Measurements from ENCODE around the gene ZBTB16. TPM values are rescaled to one million over a fixed set of nuclear protein-coding genes. Genes with fewer than 3 reads are reported as not detected.

ZBTB16 gene
- total and polyA plus RNA-seq, 7 experiments from 2014 or later: 3.0 to 22.1 (median 7.2) TPM

- H3K9me3 Mint-ChIP-seq: no peaks in the 10 kb centered on the region
- DNase-seq: no peak
- Histone ChIP-seq H3K27ac (ENCODE audit: low read depth, low read length) (no peak overlapping the region), H3K4me3 (ENCODE audit: low read length) (no peak overlapping the region), H3K4me1 (ENCODE audit: control insufficient read depth in 2 of 2, insufficient read depth in 2 of 2, low read length in 2 of 2) (peaks cover 69 to 91% of the 10 kb centered on the region in 2 donors), H3K27me3 (ENCODE audit: control insufficient read depth in 2 of 2, insufficient read depth in 2 of 2, low read length in 2 of 2) (no peaks in the 10 kb centered on the region), H3K9me3 (ENCODE audit: control insufficient read depth in 2 of 3, low read length in 3 of 3) (no peaks in the 10 kb centered on the region), H3K36me3 (ENCODE audit: control insufficient read depth in 2 of 3, insufficient read depth in 3 of 3, low read length in 3 of 3) (no peaks in the 10 kb centered on the region)
- H3K27ac Mint-ChIP-seq: peak overlapping the region; percentile 72 to 93 (median 82)
- ChIA-PET CTCF (interaction anchor here (0.5 to 3.3 kb wide), 6 partner anchors 11 to 93 kb away, joined by 3 to 14 read pairs (median 7); no protein-coding TSS in a partner anchor), POLR2A (interaction anchor here (0.8 to 20.6 kb wide), 3 partner anchors 8 to 20 kb away, joined by 3 to 363 read pairs (median 3); no protein-coding TSS in a partner anchor)
- intact Hi-C loops (cut with micrococcal nuclease): loop anchor here (1.0 to 10.0 kb wide), 3 partner anchors 8 to 393 kb away; partner anchors contain the start of genes CLDN25 (in 1 of the 2) and ZW10 (in 1 of the 2)
- no peak for ATAC-seq
- peaks cover 74 to 100% (median 97%) of the 10 kb centered on the region in 7 donors for H3K4me1 Mint-ChIP-seq
- H3K27me3 Mint-ChIP-seq: no peaks in the 10 kb centered on the region
- peaks cover 0 to 5% (median 0%) of the 10 kb centered on the region in 5 donors for H3K36me3 Mint-ChIP-seq
- H3K4me3 Mint-ChIP-seq: peak overlapping the region; percentile 40 to 77 (median 68)
Measured at GRCh38 chr11:114167771-114168448, 108.4 kb downstream of the ZBTB16 start.

DNA sequence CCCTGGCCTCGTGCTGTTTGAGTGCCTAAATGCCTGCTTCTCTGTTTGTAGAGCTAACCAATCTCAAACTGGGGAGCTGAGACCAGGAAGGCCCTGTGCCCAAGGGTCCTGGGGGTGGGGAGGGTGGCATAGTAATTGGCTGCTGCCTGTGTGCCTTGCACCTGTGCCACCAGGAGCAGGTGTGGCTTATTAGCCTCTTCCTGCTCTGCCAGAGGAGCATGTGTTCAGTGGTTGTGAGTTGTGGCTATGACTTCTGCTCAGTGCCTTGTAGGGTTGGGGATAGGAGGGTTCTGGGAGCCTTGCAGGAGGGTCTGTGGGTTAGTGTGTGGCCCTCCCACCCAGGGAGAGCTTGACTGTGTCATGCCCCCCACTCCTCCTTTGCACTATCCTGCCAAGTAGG is 109.2 kb downstream of the ZBTB16 start:
- Mint-ChIP-seq H3K4me3 (peak overlapping the region; percentile 50 to 76 (median 68)), H3K9me3 (no peaks in the 10 kb centered on the region), H3K27ac (peak overlapping the region; percentile 19 to 93 (median 82)), H3K4me1 (peaks cover 78 to 100% (median 100%) of the 10 kb centered on the region in 7 donors), H3K27me3 (no peaks in the 10 kb centered on the region), H3K36me3 (peaks cover 0 to 8% (median 0%) of the 10 kb centered on the region in 5 donors)
- CTCF ChIA-PET: interaction anchor here (0.5 to 2.8 kb wide), 6 partner anchors 8 to 38 kb away, joined by 3 to 14 read pairs (median 8); no protein-coding TSS in a partner anchor
- H3K9me3 ChIP-seq (ENCODE audit: control insufficient read depth in 2 of 3, low read length in 3 of 3): no peaks in the 10 kb centered on the region
- intact Hi-C loops (cut with micrococcal nuclease): loop anchor here (1.0 to 10.0 kb wide), 2 partner anchors 8 to 394 kb away; partner anchors contain the start of genes CLDN25 (in 1 of the 2) and ZW10 (in 1 of the 2)
- DNase-seq: peak in 1 of 9 donors; percentile 25
- POLR2A ChIA-PET: interaction anchor here (0.6 to 20.6 kb wide), 4 partner anchors 9 to 110 kb away, joined by 3 to 363 read pairs (median 12); no protein-coding TSS in a partner anchor
- peaks cover 77 to 99% of the 10 kb centered on the region in 2 donors for H3K4me1 ChIP-seq (ENCODE audit: control insufficient read depth in 2 of 2, insufficient read depth in 2 of 2, low read length in 2 of 2)
- H3K27ac ChIP-seq (ENCODE audit: low read depth, low read length): peak overlapping the region; percentile 6
- ATAC-seq: no peak
- no peaks in the 10 kb centered on the region for H3K36me3 ChIP-seq (ENCODE audit: control insufficient read depth in 2 of 3, insufficient read depth in 3 of 3, low read length in 3 of 3)
- no peaks in the 10 kb centered on the region for H3K27me3 ChIP-seq (ENCODE audit: control insufficient read depth in 2 of 2, insufficient read depth in 2 of 2, low read length in 2 of 2)
- H3K4me3 ChIP-seq (ENCODE audit: low read length): no peak overlapping the region

GRCh38 chr11:114169321-114169749 is 109.8 kb downstream of the ZBTB16 start:
- peaks cover 0 to 8% (median 0%) of the 10 kb centered on the region in 5 donors for H3K36me3 Mint-ChIP-seq
- no peaks in the 10 kb centered on the region for H3K9me3 ChIP-seq (ENCODE audit: control insufficient read depth in 2 of 3, low read length in 3 of 3)
- no peaks in the 10 kb centered on the region for H3K27me3 Mint-ChIP-seq
- no peaks in the 10 kb centered on the region for H3K36me3 ChIP-seq (ENCODE audit: control insufficient read depth in 2 of 3, insufficient read depth in 3 of 3, low read length in 3 of 3)
- DNase-seq (no peak), ATAC-seq (no peak)
- ChIA-PET CTCF (interaction anchor here (0.8 to 2.8 kb wide), 6 partner anchors 9 to 23 kb away, joined by 4 to 14 read pairs (median 8); no protein-coding TSS in a partner anchor), POLR2A (interaction anchor here (1.4 to 20.6 kb wide), 3 partner anchors 9 to 19 kb away, joined by 3 to 363 read pairs (median 20); no protein-coding TSS in a partner anchor)
- H3K27me3 ChIP-seq (ENCODE audit: control insufficient read depth in 2 of 2, insufficient read depth in 2 of 2, low read length in 2 of 2): no peaks in the 10 kb centered on the region
- intact Hi-C loops (cut with micrococcal nuclease): loop anchor here in 1 of 2 donors (10.0 kb wide), 1 partner anchor 395 kb away; the partner anchor contains the start of genes CLDN25 and ZW10
- peak overlapping the region; percentile 6 for H3K27ac ChIP-seq (ENCODE audit: low read depth, low read length)
- peaks cover 80 to 100% (median 100%) of the 10 kb centered on the region in 7 donors for H3K4me1 Mint-ChIP-seq
- H3K4me1 ChIP-seq (ENCODE audit: control insufficient read depth in 2 of 2, insufficient read depth in 2 of 2, low read length in 2 of 2): peaks cover 80 to 100% of the 10 kb centered on the region in 2 donors
- H3K4me3 Mint-ChIP-seq: peak overlapping the region; percentile 29 to 76 (median 68)
- H3K4me3 ChIP-seq (ENCODE audit: low read length): no peak overlapping the region
- no peaks in the 10 kb centered on the region for H3K9me3 Mint-ChIP-seq
- peak overlapping the region; percentile 39 to 93 (median 75) for H3K27ac Mint-ChIP-seq

GRCh38 chr11:114169821-114170220 is 110.3 kb downstream of the ZBTB16 start:
- H3K4me1 ChIP-seq (ENCODE audit: control insufficient read depth in 2 of 2, insufficient read depth in 2 of 2, low read length in 2 of 2): peaks cover 80 to 100% of the 10 kb centered on the region in 2 donors
- no peaks in the 10 kb centered on the region for H3K36me3 ChIP-seq (ENCODE audit: control insufficient read depth in 2 of 3, insufficient read depth in 3 of 3, low read length in 3 of 3)
- H3K27me3 ChIP-seq (ENCODE audit: control insufficient read depth in 2 of 2, insufficient read depth in 2 of 2, low read length in 2 of 2): no peaks in the 10 kb centered on the region
- DNase-seq: no peak
- H3K9me3 Mint-ChIP-seq: no peaks in the 10 kb centered on the region
- peaks cover 0 to 6% (median 0%) of the 10 kb centered on the region in 5 donors for H3K36me3 Mint-ChIP-seq
- no peak for ATAC-seq
- intact Hi-C loops (cut with micrococcal nuclease): loop anchor here in 1 of 2 donors (10.0 kb wide), 1 partner anchor 395 kb away; the partner anchor contains the start of genes CLDN25 and ZW10
- peak overlapping the region in 8 of 9 donors; percentile 32 to 93 (median 58) for H3K27ac Mint-ChIP-seq
- no peaks in the 10 kb centered on the region for H3K9me3 ChIP-seq (ENCODE audit: control insufficient read depth in 2 of 3, low read length in 3 of 3)
- H3K4me3 ChIP-seq (ENCODE audit: low read length): no peak overlapping the region
- CTCF ChIA-PET: interaction anchor here (1.2 to 2.8 kb wide), 5 partner anchors 9 to 23 kb away, joined by 5 to 14 read pairs (median 10); no protein-coding TSS in a partner anchor
- peaks cover 80 to 100% (median 100%) of the 10 kb centered on the region in 7 donors for H3K4me1 Mint-ChIP-seq
- peak overlapping the region; percentile 5 to 76 (median 64) for H3K4me3 Mint-ChIP-seq
- POLR2A ChIA-PET: interaction anchor here (1.4 to 20.6 kb wide), 3 partner anchors 10 to 18 kb away, joined by 3 to 363 read pairs (median 20); no protein-coding TSS in a partner anchor
- H3K27me3 Mint-ChIP-seq: no peaks in the 10 kb centered on the region
- no peak overlapping the region for H3K27ac ChIP-seq (ENCODE audit: low read depth, low read length)

DNA sequence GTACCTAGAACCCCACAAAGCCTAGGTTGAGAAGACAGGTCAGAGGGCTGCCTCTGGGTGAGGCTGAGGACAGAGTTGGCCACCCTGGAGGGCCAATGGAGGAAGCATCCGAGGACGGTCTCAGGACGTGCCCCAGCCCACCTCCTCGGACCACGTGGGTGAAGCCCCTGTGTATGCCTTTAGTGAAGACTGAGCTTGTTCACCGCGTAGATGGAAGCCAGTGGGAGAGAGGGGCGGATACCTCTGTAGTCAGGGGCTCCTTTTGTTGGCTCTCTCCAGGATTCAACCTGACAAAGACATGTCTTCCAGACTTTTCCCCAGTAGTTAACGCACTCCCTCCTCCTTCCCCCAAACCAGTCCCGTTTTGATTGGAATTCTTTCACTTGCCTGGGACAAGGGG is 110.7 kb downstream of the ZBTB16 start:
- no peak for DNase-seq
- POLR2A ChIA-PET: interaction anchor here (0.6 to 20.6 kb wide), 5 partner anchors 10 to 99 kb away, joined by 3 to 363 read pairs (median 4); no protein-coding TSS in a partner anchor
- no peaks in the 10 kb centered on the region for H3K27me3 ChIP-seq (ENCODE audit: control insufficient read depth in 2 of 2, insufficient read depth in 2 of 2, low read length in 2 of 2)
- intact Hi-C loops (cut with micrococcal nuclease): no loop called here
- H3K4me3 ChIP-seq (ENCODE audit: low read length): no peak overlapping the region
- Mint-ChIP-seq H3K4me1 (peaks cover 77 to 100% (median 100%) of the 10 kb centered on the region in 7 donors), H3K4me3 (peak overlapping the region in 2 of 10 donors; percentile 66 to 76), H3K36me3 (peaks cover 0 to 6% (median 0%) of the 10 kb centered on the region in 5 donors), H3K27me3 (peaks cover 0 to 1% (median 0%) of the 10 kb centered on the region in 5 donors), H3K9me3 (no peaks in the 10 kb centered on the region), H3K27ac (peak overlapping the region in 6 of 9 donors; percentile 24 to 93 (median 55))
- no peak overlapping the region for H3K27ac ChIP-seq (ENCODE audit: low read depth, low read length)
- no peak for ATAC-seq
- no peaks in the 10 kb centered on the region for H3K9me3 ChIP-seq (ENCODE audit: control insufficient read depth in 2 of 3, low read length in 3 of 3)
- no peaks in the 10 kb centered on the region for H3K36me3 ChIP-seq (ENCODE audit: control insufficient read depth in 2 of 3, insufficient read depth in 3 of 3, low read length in 3 of 3)
- CTCF ChIA-PET: interaction anchor here (0.6 to 2.8 kb wide), 7 partner anchors 10 to 130 kb away, joined by 3 to 12 read pairs (median 4); no protein-coding TSS in a partner anchor
- peaks cover 78 to 100% of the 10 kb centered on the region in 2 donors for H3K4me1 ChIP-seq (ENCODE audit: control insufficient read depth in 2 of 2, insufficient read depth in 2 of 2, low read length in 2 of 2)

Data from naive thymus-derived CD4-positive, alpha-beta T cell (primary cell).